HCT116 (cell line): Measurements from ENCODE around the gene MCF2L2.

Source experiments
- RAD21 ChIP-seq: IDR thresholded peaks from 2 replicates; pipeline ENCODE4 v1.6.1; 2012; ENCODE audit warnings: low read depth, mild to moderate bottlenecking
- SIN3A ChIP-seq: IDR thresholded peaks from 2 replicates; pipeline ENCODE4 v1.6.1; 2012; ENCODE audit warnings: low read depth
- TF ChIP-seq, protein P1 (sequence below), 3 experiments: fragments of 200-600 bp in 1 of 3; sonication (generic) in 1 of 3; IDR thresholded peaks in 2 of 3; conservative IDR thresholded peaks in 1 of 3; 2 replicates each; pipeline ENCODE4 v1.5.1; 2012 to 2017; ENCODE audit warnings: low read depth in 2 of 3, low read length in 2 of 3, antibody characterized with exemption in 1 of 3, borderline replicate concordance in 1 of 3, control low read depth in 1 of 3, mild to moderate bottlenecking in 1 of 3, mixed read lengths in 1 of 3, mixed run types in 1 of 3, moderate library complexity in 1 of 3; ENCODE audit not compliant: insufficient read depth in 1 of 3
- TF ChIP-seq, protein P2 (sequence below): IDR thresholded peaks from 2 replicates; pipeline ENCODE4 v1.6.1; 2012

DNA sequence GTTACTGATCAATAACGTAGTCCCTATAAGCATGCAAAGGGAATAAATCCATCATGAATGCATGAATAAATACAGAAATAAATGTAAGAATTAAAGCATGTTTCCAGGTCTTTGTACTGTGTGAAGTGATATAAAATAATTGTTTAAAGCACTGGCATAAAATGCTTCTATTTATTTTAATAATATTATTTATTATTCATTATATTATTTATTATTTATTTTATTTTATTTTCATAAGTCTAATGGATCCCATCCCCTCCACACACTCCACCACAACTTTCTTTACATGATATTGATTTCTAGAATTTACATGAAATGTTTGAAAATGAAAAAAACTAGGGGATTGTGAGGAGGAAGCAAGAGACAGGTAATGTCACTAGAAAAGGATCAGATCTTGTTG is 73.5 kb downstream of the MCF2L2 start:
- TF ChIP-seq, protein P1, sequence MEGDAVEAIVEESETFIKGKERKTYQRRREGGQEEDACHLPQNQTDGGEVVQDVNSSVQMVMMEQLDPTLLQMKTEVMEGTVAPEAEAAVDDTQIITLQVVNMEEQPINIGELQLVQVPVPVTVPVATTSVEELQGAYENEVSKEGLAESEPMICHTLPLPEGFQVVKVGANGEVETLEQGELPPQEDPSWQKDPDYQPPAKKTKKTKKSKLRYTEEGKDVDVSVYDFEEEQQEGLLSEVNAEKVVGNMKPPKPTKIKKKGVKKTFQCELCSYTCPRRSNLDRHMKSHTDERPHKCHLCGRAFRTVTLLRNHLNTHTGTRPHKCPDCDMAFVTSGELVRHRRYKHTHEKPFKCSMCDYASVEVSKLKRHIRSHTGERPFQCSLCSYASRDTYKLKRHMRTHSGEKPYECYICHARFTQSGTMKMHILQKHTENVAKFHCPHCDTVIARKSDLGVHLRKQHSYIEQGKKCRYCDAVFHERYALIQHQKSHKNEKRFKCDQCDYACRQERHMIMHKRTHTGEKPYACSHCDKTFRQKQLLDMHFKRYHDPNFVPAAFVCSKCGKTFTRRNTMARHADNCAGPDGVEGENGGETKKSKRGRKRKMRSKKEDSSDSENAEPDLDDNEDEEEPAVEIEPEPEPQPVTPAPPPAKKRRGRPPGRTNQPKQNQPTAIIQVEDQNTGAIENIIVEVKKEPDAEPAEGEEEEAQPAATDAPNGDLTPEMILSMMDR (IDR thresholded peaks at IDR 0.05 in 2 of 3, conservative IDR thresholded peaks at IDR 0.05 in 1 of 3; ENCODE audit: borderline replicate concordance in 1 of 3, insufficient read depth in 1 of 3, low read depth in 2 of 3, low read length in 2 of 3), result no peak
- TF ChIP-seq SIN3A (no peak), RAD21 (no peak)
- TF ChIP-seq, protein P2, sequence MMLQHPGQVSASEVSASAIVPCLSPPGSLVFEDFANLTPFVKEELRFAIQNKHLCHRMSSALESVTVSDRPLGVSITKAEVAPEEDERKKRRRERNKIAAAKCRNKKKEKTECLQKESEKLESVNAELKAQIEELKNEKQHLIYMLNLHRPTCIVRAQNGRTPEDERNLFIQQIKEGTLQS, result no peak
